ENCODE measurements around the gene FKBP3. TPM values are rescaled to one million over a fixed set of nuclear protein-coding genes. Genes with fewer than 3 reads are reported as not detected.
A peak's percentile ranks its signal among the peaks of the same experiment; 100 is the strongest.

FKBP3 gene
- total RNA-seq, 1 experiment from 2014 or later = 94.2 TPM

DNA sequence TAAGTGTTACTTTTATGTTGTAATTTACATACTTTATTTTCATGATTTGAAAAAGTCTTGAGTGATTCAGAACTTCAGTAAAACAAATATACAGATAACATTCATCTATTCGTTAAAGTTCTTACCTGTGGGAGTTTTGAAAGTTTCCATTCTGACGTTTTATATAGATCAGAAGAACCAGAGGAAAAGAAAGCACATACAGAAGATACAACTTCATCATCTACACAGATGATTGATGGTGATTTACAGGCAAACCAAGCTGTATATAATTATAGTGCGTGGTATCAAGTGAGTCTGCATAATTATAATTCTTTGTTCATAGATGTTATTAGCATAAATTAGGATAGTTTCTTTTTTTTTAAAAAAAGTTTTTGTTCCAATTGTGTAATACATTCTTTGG, 20.0 kb downstream of the FKBP3 start:
- Histone ChIP-seq H3K4me3 (ENCODE audit: low read depth, low read length) (no peak overlapping the region), H3K27me3 (replicated peaks; ENCODE audit: control insufficient read depth, insufficient read depth, low read length) (no peaks in the 10 kb centered on the region), H3K36me3 (ENCODE audit: control insufficient read depth, insufficient read depth, low read length) (no peaks in the 10 kb centered on the region), H3K9me3 (no peaks in the 10 kb centered on the region), H3K4me1 (peaks cover 27% of the 10 kb centered on the region)
- ChIA-PET POLR2A (no interaction called here), CTCF (no interaction called here)
- no peaks in the 10 kb centered on the region for H3K9me3 Mint-ChIP-seq (ENCODE audit: unreplicated experiment)
- peaks cover 17% of the 10 kb centered on the region for H3K4me1 Mint-ChIP-seq (ENCODE audit: low read depth, unreplicated experiment)
- no peaks in the 10 kb centered on the region for H3K27me3 Mint-ChIP-seq (ENCODE audit: insufficient read depth, unreplicated experiment)
- DNase-seq = no peak
- intact Hi-C loops (cut with micrococcal nuclease; ENCODE audit: unreplicated experiment) = no loop called here
- no peak overlapping the region for H3K4me3 Mint-ChIP-seq (ENCODE audit: unreplicated experiment)
- H3K27ac Mint-ChIP-seq (ENCODE audit: unreplicated experiment) = no peak overlapping the region
- no TSS peak for BruUV-seq (replicated peaks)
- TF ChIP-seq, protein P1, sequence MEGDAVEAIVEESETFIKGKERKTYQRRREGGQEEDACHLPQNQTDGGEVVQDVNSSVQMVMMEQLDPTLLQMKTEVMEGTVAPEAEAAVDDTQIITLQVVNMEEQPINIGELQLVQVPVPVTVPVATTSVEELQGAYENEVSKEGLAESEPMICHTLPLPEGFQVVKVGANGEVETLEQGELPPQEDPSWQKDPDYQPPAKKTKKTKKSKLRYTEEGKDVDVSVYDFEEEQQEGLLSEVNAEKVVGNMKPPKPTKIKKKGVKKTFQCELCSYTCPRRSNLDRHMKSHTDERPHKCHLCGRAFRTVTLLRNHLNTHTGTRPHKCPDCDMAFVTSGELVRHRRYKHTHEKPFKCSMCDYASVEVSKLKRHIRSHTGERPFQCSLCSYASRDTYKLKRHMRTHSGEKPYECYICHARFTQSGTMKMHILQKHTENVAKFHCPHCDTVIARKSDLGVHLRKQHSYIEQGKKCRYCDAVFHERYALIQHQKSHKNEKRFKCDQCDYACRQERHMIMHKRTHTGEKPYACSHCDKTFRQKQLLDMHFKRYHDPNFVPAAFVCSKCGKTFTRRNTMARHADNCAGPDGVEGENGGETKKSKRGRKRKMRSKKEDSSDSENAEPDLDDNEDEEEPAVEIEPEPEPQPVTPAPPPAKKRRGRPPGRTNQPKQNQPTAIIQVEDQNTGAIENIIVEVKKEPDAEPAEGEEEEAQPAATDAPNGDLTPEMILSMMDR (IDR thresholded peaks at IDR 0.05; ENCODE audit: insufficient read depth in 1 of 2, low read depth in 1 of 2, low read length in 1 of 2, severe bottlenecking in 1 of 2, unreplicated experiment in 1 of 2) = no peak
- H3K36me3 Mint-ChIP-seq (ENCODE audit: insufficient read depth, unreplicated experiment) = peaks cover 56% of the 10 kb centered on the region

DNA sequence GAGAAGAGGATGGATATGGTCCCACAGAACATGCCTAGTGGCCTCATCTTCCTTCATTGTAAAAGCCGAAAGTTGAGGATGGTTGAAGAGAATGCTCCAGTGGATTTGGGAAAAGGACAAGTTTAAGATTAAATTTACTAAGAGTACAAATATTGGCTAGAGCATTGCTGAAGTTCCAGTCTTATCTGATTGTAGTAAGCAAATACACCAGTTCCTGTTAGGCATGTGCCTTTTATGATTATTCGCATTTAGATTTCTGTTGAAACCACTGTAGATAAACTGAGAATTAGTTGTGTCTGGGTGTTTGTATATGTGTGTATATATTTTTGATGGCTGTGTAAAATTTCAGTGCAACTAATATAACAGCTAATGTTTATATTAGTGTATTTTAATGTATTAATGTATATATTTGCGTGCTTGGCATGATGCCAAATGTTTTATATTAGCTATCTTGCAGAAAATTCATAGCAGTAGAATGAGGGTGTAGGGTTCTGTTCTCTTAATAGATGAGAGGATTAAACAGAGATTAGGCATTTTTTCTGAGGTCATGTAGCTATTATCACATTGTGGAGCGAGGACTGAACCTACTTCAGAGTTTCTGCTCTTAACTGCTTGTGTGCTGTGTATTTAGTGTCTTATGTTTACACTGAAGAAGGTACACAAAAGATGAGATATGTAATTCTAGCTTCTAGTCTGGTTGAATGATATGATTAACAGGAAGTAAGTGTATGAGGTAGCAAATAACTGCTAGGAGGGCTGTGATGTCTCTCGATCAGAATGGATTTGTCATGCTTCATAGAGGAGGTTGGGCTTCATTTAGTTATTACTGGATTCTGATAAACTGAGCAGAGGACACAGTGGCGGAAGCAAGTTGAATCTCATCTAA, 21.1 kb downstream of the FKBP3 start:
- CTCF ChIA-PET = no interaction called here
- DNase-seq = peak in 1 of 2 experiments; percentile 17
- Mint-ChIP-seq H3K36me3 (ENCODE audit: insufficient read depth, unreplicated experiment) (peaks cover 52% of the 10 kb centered on the region), H3K9me3 (ENCODE audit: unreplicated experiment) (no peaks in the 10 kb centered on the region), H3K27ac (ENCODE audit: unreplicated experiment) (peak overlapping the region; percentile 43), H3K4me3 (ENCODE audit: unreplicated experiment) (peak overlapping the region; percentile 59), H3K4me1 (ENCODE audit: low read depth, unreplicated experiment) (peaks cover 17% of the 10 kb centered on the region), H3K27me3 (ENCODE audit: insufficient read depth, unreplicated experiment) (no peaks in the 10 kb centered on the region)
- intact Hi-C loops (cut with micrococcal nuclease; ENCODE audit: unreplicated experiment) = loop anchor here (1.0 kb wide), 1 partner anchor 21 kb away; the partner anchor contains the start of gene FKBP3
- H3K9me3 ChIP-seq = no peaks in the 10 kb centered on the region
- TF ChIP-seq, protein P1 (IDR thresholded peaks at IDR 0.05; ENCODE audit: insufficient read depth in 1 of 2, low read depth in 1 of 2, low read length in 1 of 2, severe bottlenecking in 1 of 2, unreplicated experiment in 1 of 2) = no peak
- no peaks in the 10 kb centered on the region for H3K27me3 ChIP-seq (replicated peaks; ENCODE audit: control insufficient read depth, insufficient read depth, low read length)
- no peak overlapping the region for H3K4me3 ChIP-seq (ENCODE audit: low read depth, low read length)
- no peaks in the 10 kb centered on the region for H3K36me3 ChIP-seq (ENCODE audit: control insufficient read depth, insufficient read depth, low read length)
- POLR2A ChIA-PET = interaction anchor here (0.9 kb wide), 1 partner anchor 21 kb away, joined by 3 read pairs; the partner anchor contains the start of gene FKBP3
- BruUV-seq (replicated peaks) = TSS peak; percentile 9
- H3K4me1 ChIP-seq = peaks cover 27% of the 10 kb centered on the region

DNA sequence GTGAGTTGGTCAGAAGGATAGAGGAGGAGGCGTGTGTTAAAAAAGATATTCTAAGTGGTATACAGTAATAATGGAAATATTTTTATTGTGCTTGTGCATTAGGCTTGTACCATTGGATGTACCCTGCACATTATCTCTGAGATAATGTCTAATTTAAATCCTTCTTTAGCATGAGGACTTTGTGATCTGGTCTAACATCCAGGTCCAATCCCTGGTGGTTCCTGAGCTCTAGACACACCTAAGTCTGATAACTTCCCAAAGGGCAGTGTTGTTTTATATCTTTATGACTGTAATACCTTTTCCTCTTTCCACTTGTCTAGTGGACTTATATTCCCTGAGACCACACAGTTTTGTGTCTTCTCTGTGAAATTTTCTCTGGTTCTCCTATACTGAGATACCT, 29.7 kb downstream of the FKBP3 start:
- TF ChIP-seq, protein P1 (IDR thresholded peaks at IDR 0.05; ENCODE audit: insufficient read depth in 1 of 2, low read depth in 1 of 2, low read length in 1 of 2, severe bottlenecking in 1 of 2, unreplicated experiment in 1 of 2) = no peak
- no TSS peak for BruUV-seq (replicated peaks)
- intact Hi-C loops (cut with micrococcal nuclease; ENCODE audit: unreplicated experiment) = no loop called here
- H3K4me1 Mint-ChIP-seq (ENCODE audit: low read depth, unreplicated experiment) = no peaks in the 10 kb centered on the region
- no peaks in the 10 kb centered on the region for H3K36me3 ChIP-seq (ENCODE audit: control insufficient read depth, insufficient read depth, low read length)
- no peaks in the 10 kb centered on the region for H3K27me3 ChIP-seq (replicated peaks; ENCODE audit: control insufficient read depth, insufficient read depth, low read length)
- no peak overlapping the region for H3K4me3 ChIP-seq (ENCODE audit: low read depth, low read length)
- ChIA-PET CTCF (no interaction called here), POLR2A (no interaction called here)
- no peaks in the 10 kb centered on the region for H3K27me3 Mint-ChIP-seq (ENCODE audit: insufficient read depth, unreplicated experiment)
- no peaks in the 10 kb centered on the region for H3K9me3 ChIP-seq
- H3K27ac Mint-ChIP-seq (ENCODE audit: unreplicated experiment) = no peak overlapping the region
- no peak overlapping the region for H3K4me3 Mint-ChIP-seq (ENCODE audit: unreplicated experiment)
- no peaks in the 10 kb centered on the region for H3K9me3 Mint-ChIP-seq (ENCODE audit: unreplicated experiment)
- peaks cover 17% of the 10 kb centered on the region for H3K36me3 Mint-ChIP-seq (ENCODE audit: insufficient read depth, unreplicated experiment)
- DNase-seq = no peak
- no peaks in the 10 kb centered on the region for H3K4me1 ChIP-seq
